ENCODE measurements around the gene LAMTOR5.
"Not testable (repeated sequence)": the region's sequence is repeated elsewhere in the genome, so short reads cannot be mapped to it uniquely, and the experiment has no call there.

The LAMTOR5 gene

DNA sequence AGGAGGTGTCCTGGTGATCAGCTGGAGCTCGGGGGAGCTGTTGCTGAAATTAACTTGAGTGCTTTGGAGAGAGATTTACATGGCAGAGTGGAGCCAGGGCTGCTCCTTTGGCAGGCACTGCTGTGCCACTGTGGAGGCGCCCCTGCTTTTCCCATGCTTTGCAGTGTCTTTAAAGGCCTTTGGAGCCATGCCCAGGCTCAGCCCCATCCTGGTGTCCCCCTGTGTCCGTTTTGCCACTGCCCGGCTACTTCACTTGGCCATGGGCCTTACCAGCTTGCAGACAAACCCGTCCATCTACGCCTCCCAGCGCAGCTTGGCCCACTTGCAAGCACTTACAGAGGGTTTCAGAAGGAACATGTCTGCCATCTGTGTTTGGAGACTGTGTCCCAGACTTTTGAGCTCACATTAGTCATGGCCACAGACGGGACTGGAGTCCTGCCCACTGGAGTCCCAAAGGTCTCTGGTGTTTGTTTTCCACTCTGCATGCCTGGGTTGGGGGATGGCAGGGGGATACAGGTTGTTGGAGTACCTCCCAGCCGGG lies 18.2 kb upstream of the LAMTOR5 start:
- no peak for DNase-seq

DNA sequence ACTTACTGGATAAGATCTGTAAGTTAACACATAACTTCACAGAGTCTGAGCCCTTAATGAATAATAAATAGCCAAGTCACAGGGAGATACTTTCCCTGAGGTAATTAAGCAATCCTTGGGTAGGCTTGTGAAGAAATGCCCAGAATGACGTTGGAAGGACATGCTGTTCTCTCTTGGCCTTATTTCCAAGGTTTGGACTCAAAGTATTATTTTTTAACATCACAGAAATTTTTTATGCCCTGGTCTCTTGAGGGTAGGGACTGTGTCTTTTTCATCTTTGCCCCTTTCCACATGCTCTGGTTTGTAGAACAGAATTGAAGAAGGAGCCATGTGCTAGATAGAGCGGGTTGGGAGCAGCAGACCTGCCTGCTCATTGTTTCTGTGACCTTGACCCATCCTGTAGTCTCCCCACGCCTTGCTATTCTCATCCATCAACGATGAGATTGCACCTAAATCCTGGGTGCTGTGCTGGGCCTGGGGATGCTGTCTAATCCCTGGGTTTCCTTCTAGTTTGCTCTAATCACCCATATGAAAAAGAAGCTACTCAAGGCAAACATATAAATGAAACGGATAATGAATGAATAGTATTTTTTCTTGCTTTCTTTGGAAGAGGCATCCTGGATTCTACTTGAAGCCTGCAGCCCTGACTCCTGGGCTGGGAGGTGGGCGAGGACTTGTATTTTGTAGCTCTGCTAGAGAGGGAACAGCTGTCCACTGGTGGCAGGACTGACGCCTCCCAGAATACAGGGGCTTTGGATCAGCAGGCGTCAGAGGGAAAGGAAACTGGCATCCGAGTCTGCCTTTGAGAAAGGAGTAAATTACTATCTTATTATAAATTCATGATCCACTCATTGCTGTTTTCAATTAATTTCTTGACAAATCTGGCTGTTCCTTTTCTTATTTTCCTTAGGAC lies 17.5 kb upstream of the LAMTOR5 start:
- no peak for DNase-seq

DNA sequence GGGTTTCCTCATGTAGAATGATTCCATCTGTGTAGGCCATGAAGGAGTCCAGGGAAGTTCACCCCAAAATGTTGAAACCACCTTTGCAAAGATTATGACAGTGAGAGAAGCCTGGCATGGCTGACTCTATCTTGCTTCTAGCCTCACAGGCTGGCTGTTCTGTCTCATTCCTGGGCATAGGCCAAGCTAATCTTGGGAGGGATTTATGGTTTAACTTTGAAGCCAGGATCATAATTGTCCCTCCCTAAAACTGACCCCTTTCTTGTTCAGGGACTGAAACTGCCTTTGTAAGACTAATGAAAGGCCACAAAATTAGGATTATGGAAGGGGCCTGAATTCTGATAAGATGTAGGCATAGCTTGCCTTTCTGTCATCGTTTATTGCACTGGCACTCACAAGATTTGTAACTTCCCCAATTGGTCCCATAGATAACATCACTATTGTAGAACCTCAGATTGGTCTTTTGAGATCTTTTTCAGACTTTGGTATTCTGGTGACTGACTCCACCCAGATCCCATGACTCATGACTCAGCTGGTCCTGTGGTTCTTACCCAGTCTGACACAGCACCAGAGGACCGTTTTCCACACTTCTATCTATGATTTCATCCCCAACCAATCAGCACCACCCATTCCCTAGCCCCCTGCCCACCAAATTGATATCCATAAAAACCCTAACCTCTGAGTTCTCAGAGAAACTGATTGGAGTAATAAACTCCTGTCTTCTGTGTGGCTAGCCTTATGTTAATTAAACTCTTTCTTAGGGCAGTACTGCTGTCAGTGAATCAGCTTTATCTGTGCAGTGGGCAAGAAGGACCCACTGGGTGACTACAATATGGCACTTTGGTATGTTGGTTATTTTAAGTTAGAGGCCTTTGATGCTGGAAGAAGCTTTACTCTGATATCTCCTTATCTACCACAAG lies 13.6 kb upstream of the LAMTOR5 start:
- no peak for DNase-seq

DNA sequence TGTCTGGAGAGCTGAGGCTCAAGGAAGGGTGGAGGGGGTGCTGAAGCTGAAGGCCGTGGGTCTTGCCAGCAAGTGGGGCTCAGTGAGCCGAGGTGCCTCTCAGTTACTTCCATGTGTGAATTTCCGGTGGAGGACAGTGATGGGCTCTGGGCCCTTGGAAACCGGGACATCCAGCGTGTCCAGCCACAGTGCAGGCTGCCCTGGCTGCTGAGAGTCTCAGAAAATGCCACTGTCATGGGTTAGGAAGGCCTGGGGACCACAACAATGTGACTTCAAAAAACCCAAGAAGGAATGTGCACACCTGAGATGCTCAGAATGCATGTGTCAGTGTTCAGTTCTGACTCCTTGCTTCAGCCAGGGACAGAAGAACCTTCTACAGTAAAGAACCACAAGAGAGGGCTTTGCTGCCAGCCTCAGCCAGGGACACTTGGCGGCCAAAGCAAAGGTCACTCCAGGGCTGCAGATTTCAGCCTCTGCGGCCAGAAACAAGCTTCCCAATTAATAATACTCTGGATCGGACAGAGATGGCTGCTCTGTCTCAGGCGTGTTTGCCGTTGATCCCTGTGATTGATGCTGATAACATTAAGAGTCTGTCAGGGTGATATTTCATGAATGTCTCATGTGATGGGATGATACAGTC lies 12.6 kb upstream of the LAMTOR5 start:
- DNase-seq, result no peak

DNA sequence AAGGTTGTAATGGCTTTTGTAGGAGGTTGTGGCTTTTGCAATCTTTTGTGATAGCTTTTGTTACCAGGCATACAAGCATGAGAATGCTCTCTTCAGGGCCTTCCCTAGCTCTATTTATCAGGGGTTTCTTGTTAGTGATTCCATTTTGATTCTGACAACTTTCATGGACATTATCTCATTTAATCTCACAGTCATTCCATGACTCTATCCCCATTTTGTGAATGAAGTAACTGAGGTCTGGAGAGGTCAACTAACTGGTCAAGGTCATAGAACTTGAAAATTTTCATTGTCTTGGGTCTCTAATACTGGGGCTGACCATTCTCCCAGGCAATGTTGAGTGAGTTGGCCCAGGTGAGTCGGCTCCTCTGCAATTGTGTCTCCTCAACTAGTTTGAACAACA lies 11.2 kb upstream of the LAMTOR5 start:
- no peak for DNase-seq

DNA sequence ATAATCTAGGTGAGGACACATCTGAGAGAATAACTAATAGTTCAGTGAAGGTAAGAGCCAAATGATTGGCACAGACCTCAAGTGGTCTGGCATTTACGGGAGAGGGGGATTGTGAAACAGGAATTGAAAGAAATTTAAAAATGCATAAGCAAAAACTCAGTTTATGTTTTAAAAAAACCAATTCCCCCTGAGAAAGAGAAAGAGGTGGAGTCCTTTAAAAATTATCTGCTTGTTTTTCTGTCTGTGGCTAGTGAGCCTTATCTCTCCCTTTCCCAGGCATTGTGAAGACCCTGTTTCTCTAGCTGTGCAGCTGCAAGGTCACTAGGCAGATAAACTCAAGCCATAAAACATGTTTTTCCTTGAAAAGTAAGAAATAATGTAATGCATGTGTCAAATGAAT lies 5.6 kb upstream of the LAMTOR5 start:
- not testable (repeated sequence) for DNase-seq

DNA sequence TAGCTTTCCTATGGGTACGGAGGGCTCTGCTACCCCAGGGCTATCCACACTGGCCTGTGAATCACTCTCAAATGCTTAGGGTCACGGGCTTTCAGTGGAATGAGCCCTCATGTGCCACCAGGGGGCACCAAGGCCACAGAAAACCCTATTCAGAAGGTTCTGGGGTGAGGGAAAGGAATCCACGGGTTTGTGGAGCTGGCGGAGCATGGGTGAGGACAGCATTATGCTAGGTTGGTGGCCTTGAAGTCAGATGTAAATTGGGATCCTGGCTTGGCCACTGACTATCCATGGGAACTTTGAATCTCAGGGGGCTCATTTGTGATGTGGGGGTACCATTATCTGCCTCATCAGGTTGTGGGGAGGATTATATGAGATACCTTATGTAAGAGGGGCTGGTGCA lies 5.1 kb upstream of the LAMTOR5 start:
- DNase-seq, result peak; percentile 61

DNA sequence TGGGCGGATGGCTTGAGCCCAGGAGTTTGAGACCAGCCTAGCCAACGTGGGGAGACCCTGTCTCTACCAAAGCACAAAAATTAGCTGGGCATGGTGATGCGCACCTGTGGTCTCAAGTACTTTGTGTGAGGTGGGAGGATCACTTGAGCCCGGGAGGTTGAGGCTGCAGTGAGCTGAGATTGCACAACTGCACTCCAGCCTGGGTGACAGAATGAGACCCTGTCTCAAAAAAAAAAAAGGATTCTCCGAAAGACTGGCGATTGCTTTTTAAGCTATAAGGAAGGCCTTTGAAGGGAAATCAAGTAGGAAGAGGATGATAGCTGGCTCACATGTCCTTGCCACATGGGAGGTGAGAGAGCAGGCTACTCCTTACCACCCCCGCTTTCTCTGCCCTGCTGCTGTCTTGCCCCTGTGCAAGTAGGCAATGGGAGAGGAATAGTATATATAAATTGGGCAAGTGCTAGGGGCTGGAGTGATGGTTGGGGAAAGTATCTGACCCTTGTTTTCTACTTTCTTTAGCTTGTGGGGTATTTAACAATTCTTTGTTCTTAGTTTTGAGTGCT lies 3.8 kb upstream of the LAMTOR5 start:
- DNase-seq, result no peak

DNA sequence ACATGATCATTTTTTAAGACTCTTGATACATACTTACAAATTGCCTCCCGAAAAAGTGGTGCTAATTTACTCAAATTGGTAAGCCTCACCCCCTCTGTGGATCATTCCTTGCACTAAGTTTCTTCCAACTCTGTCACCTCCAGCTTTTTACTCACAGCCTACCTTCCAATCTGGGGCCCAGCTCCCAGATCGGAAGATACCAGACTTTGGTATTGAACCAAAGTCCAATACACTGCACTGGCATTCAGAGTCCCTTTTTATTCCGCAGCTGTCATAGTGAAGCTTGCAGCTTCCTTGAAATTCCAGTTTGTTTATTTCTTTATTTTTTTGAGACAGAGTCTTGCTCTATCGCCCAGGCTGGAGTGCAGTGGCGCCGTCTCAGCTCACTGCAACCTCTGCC lies 1.8 kb upstream of the LAMTOR5 start:
- DNase-seq, result no peak

DNA sequence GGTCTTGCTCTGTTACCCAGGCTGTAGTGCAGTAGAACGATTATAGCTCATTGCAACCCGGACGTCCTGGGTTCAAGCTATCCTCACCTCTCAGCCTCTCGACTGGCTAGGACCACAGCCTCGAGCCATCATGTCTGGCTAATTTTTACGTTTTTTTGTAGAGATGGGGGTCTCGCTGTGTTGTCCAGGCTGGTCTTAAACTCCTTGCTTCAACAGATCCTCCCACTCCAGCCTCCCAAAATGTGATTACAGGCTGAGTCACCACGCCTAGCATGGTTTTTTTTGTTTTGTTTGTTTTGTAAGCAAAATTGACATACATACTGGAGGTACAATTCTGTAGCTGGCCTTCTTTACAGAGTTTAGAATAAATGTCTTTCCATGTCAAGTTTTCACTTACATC lies 994 bp upstream of the LAMTOR5 start:
- DNase-seq, result no peak

DNA sequence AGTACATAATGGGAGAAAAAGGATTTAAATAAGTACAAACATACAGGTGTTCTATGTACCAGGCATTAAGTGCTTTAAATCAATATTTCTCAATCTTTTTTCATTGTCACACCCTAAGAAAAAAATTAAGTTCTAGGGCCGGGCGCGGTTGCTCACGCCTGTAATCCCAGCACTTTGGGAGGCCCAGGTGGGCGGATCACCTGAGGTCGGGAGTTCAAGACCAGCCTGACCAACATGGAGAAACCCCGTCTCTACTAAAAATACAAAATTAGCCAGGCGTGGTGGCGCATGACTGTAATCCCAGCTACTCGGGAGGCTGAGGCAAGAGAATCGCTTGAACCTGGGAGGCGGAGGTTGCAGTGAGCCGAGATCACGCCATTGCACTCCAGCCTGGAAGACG lies 1.1 kb downstream of the LAMTOR5 start:
- DNase-seq, result not testable (repeated sequence)

DNA sequence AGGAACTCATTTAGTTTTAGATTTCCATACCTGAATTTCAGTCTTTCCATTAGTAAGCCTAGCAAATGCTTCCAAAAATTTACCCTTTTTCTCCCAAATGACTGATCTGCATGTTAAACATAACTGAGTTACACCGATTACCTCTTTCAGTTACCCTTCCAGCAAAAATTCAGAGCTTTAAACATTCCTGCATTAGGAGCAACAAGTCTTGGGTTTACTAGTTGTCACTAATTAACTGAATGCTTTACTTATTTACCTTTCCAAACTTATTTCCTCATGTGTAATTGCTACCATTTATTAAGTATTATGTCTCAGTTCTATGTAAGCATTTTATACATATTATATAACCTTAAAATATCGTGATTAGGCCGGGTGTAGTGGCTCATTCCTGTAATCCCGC lies 3.1 kb downstream of the LAMTOR5 start:
- DNase-seq, result no peak

DNA sequence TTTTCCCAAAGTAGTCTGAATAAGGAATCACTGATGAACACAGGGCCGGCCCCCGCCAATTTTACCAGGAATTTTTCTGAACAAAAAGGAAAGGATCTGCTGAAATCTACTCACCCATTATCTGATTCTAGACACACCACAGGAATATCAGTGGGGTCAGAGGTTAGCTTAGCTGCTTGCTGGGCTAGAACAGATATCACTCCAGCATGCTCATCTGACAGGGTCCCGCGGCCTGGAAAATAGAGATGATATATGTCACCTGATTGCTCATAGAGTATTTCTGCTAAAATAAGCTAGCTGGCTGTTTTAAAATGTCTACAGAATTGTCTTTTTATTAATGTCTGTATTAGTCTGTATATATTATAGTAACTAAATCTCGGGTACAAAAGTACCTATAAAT lies 3.7 kb downstream of the LAMTOR5 start:
- no peak for DNase-seq

DNA sequence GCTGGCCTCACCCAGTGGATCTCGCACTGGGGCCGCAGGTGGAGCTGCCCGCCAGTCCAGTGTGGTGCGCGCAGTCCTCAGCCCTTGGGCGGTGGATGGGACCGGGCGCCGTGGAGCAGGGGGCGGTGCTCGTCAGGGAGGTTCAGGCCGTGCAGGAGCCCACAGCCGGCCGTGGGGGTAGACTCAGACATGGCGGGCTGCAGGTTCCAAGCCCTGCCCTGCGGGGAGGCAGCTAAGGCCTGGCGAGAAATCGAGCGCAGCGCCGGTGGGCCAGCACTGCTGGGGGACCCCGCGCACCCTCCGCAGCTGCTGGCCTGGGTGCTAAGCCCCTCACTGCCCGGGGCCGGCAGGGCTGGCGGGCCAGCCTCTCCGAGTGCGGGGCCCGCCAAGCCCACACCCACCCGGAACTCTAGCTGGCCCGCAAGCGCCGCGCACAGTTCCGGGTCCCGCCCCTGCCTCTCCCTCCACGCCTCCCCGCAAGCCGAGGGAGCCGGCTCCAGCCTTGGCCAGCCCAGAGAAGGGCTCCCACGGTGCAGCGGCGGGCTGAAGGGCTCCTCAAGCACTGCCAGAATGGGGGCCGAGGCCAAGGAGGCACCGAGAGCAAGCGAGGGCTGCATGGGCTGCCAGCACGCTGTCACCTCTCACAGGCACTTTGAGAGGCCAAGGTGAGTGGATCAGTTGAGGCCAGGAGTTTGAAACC lies 11.1 kb downstream of the LAMTOR5 start:
- DNase-seq, result not testable (repeated sequence)

DNA sequence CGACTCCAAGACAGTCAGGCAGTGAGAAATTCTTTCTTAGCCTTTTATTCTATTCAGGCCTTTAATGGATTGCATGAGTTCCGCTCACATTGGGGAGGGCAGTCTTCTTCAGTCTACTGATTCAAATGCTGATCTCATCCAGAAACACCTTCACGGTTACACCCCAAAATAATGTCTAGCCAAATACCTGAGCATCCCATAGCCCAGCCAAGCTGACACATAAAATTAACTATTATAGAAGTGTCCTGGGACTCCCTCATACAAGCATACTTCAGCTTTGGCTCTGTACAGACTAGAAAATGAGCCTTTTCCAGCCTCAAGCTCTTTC lies 13.0 kb downstream of the LAMTOR5 start:
- DNase-seq, result no peak

DNA sequence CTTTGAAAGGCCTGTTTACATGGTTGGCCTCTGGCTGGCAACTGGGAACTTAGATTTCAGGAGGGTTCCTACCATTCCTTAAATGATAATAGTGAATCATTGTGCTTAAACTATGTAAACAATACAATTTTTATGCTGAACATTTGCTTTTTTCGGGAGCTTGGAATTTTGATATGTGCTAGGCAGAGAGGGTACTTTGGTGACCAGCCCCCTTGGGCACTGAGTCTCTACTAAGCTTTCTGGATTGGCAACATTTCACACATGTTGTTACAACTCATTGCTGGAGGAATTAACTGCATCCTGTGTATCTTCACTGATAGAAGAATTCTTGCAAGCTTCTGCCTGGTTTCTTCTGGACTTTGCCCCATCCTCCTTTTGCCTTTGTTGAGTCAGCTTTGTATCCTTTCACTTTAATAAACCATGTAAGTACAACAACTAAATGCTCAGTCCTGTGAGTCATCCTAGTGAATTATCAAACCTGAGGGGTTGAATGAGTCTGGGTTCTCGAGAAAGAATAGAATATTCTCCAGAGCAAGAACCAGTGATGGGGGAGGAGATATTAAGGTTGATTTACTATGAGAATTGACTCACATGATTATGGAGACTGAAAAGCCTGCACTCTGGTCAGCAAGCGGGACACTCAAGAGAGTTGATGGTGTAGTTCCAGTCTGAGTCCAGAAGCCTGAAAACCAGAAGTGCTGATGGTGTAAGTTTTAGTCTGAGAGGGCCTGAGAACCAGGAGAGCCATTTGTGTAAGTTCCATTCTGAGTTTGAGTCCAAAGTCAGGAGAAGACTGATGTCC lies 13.6 kb downstream of the LAMTOR5 start:
- no peak for DNase-seq

DNA sequence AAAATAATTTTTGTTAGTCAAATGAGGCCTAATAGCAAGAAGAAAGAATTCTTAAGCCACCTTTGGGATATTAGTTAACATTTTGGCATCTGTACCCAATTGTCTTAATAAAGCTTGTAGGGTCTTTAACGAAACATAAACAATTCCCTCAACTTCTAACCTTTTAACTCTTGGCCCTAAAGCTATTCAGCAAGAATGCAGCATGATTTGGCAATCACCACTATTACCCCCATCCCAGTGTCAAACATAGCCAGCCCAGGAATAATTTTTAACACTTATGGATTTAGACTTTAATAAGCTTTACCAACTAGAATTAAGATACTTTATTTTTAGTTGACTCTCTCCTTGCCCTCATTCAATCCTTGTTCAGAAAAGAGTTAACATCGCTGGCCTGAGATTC lies 14.2 kb downstream of the LAMTOR5 start:
- no peak for DNase-seq

DNA sequence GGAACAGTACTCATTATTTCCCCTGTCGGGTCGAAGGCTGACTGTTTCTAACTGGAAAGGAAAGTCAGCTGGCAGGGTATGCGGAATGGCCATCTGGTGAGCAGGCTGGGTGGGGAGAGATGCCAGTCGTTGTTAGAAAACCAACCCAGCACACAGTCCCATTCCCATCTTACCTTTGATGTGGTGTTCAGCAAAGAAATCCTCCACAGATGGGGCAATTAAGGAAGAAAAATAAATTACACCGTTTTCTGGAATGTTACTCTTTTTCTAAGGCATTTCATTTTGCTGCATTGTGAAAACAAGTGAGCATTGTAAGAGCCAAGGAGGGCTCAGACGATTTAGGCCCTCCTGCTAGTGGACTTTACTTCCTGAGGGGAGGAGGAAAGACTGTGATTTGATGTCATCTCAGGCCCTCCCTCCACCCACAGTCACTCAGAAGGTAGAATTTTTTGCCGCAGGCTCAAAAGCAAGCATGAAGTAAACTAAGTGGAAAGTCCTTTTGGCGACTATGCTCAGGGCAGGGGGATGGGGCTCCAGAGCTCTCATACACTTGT lies 16.7 kb downstream of the LAMTOR5 start, which contains the start of gene SLC16A4:
SLC16A4 (minus strand) TSS at position 335 of the 554 bp plus-strand sequence. CDS start 1,703 bp downstream, outside the sequence.
- DNase-seq, result no peak

DNA sequence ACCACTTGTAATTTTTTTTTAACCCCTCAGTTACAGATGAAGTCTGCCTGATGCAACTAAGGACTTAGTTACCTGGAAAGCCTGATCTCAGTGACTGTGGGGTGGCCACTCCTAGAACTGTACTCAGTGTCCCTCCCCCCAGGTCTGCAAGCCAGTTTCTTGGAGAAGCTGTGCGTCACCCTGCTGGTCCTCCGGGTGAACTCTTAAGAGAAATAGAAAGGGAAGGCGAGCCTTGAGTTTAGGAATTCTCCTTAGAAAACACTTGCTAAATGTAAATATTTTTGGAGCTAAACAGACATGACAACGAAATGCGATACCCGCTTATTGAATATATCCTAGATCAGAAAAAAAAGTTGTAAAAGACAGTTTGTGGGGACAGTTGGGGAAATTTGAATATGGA lies 17.4 kb downstream of the LAMTOR5 start:
- DNase-seq, result no peak

DNA sequence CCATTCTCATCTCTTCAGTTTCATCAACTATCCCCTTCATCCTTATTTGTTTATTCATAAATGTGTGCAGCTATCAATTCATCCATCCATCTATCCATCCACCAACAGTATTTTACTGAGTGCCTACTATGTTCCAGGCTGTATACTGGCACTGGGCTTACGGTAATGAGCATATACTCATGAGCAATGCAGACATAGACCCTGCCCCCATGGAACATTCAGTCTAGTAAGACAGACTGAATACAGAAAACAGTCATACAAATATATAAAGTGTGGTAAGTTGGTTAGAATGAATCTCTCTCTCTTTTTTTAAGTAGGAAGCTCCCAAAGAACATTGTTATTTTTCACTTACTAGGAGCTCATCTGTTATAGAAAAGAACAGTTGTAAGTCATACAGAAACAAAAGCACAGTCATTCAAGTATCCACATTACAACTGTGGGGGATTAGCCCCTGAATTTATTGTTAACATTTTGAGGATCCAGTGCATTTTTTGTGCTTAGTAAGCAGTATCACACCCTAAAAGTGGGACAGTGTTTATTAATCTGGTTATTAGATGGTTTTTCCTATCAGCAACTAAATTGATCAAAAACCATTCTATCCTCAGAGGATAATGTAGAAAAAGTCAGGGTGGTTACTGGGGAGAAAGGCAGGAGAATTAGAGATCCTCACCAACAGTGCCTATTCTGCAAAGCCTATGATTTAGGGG lies 20.3 kb downstream of the LAMTOR5 start:
- no peak for DNase-seq

All from activated CD8-positive, alpha-beta memory T cell treated with anti-CD3 and anti-CD28 coated beads, Interleukin-2, amount 50 U/mL, for 4 hours (primary cell).